CD4-positive, alpha-beta T cell (primary cell): ENCODE measurements around the gene SLC27A5. TPM values are rescaled to one million over a fixed set of nuclear protein-coding genes. Genes with fewer than 3 reads are reported as not detected.

Source experiments
- ATAC-seq: fragments of 200-7000 bp; cut with Tn5 transposase; one replicate; pipeline ENCODE4 v1.10.0; 2022; ENCODE audit warnings: mild to moderate bottlenecking; ENCODE audit not compliant: poor library complexity
- CTCF ChIA-PET: fragments of 350-600 bp; sonication (Branson Sonifier 250); formaldehyde crosslinking; loops from one replicate; lab custom pipeline; 2021; ENCODE audit warnings: antibody characterized with exemption, inconsistent platforms; lab: Charles Lee
- POLR2A ChIA-PET: fragments of 350-600 bp; sonication (Branson Sonifier 250); formaldehyde crosslinking; loops from one replicate; lab custom pipeline; 2021; ENCODE audit warnings: antibody characterized with exemption, inconsistent platforms; lab: Charles Lee
- DNase-seq, 14 experiments: peaks; one replicate each; pipeline ENCODE4 v3.0.0-alpha.2; 2013 to 2020; ENCODE audit warnings: mixed read lengths in 2 of 14
- H3K27ac ChIP-seq, 2 donors: one replicate each; pipeline versions ENCODE4 v1.5.1 to v1.7.0; 2013; ENCODE audit warnings: low read length in 2 of 2, low read depth in 1 of 2, mild to moderate bottlenecking in 1 of 2
- H3K27me3 ChIP-seq, 2 experiments: 1 replicate in 1 of 2; 2 replicates in 1 of 2; pipeline versions ENCODE4 v1.6.1 to v1.7.0; 2013; ENCODE audit warnings: low read length in 2 of 2, control low read depth in 1 of 2, mild to moderate bottlenecking in 1 of 2, moderate library complexity in 1 of 2; ENCODE audit not compliant: insufficient read depth in 2 of 2, control insufficient read depth in 1 of 2
- H3K36me3 ChIP-seq: one replicate; pipeline ENCODE4 v1.6.1; 2013; ENCODE audit warnings: low read length, control low read depth; ENCODE audit not compliant: insufficient read depth
- H3K4me1 ChIP-seq: one replicate; pipeline ENCODE4 v1.6.1; 2013; ENCODE audit warnings: low read length, control low read depth; ENCODE audit not compliant: insufficient read depth
- H3K4me3 ChIP-seq: one replicate; pipeline ENCODE4 v1.5.1; 2013; ENCODE audit warnings: mild to moderate bottlenecking, low read length, moderate library complexity
- H3K9me3 ChIP-seq, 2 experiments: 1 replicate in 1 of 2; 2 replicates in 1 of 2; pipeline versions ENCODE4 v1.6.1 to v1.7.0; 2013; ENCODE audit warnings: low read length in 2 of 2, mild to moderate bottlenecking in 2 of 2, control low read depth in 1 of 2, moderate library complexity in 1 of 2; ENCODE audit not compliant: control insufficient read depth in 1 of 2, insufficient read depth in 1 of 2
- H3K27ac Mint-ChIP-seq: one replicate; pipeline ENCODE4 v1.8.0; 2020; ENCODE audit warnings: mixed read lengths
- H3K27me3 Mint-ChIP-seq: one replicate; pipeline ENCODE4 v1.8.0; 2021; ENCODE audit warnings: mixed read lengths
- H3K36me3 Mint-ChIP-seq: one replicate; pipeline ENCODE4 v1.8.0; 2021; ENCODE audit warnings: low read depth, mixed read lengths
- H3K4me1 Mint-ChIP-seq: one replicate; pipeline ENCODE4 v1.8.0; 2021; ENCODE audit warnings: low read depth, mixed read lengths
- H3K4me3 Mint-ChIP-seq: one replicate; pipeline ENCODE4 v1.8.0; 2020; ENCODE audit warnings: mild to moderate bottlenecking, mixed read lengths
- H3K9me3 Mint-ChIP-seq: one replicate; pipeline ENCODE4 v1.8.0; 2020; ENCODE audit warnings: mixed read lengths
- intact Hi-C, 2 experiments: fragments of 100-400 bp; cut with DNase I in 1 of 2; cut with micrococcal nuclease in 1 of 2; formaldehyde crosslinking; loops; one replicate each; pipeline versions ENCODE4 v1.15.1 to v1.9.0; 2023 to 2025; cut with DNase I, micrococcal nuclease
- polyA plus RNA-seq, 2 donors: library from polyadenylated mRNA; unstranded; fragments of 120-200 nt; gene quantifications; one replicate each; pipeline ENCODE4 v1.2.1, GENCODE V29; 2013
- total RNA-seq, 174 experiments: library from RNA in 2 of 174; stranded (reverse) in 2 of 174; gene quantifications; one replicate each; pipeline ENCODE4 v1.2.3 and lab custom pipeline; 2021 to 2026
- TF ChIP-seq, protein P1 (sequence below): fragments of 200-600 bp; IDR thresholded peaks from one replicate; pipeline ENCODE4 v1.8.0; 2022; ENCODE audit warnings: antibody characterized with exemption, mild to moderate bottlenecking

SLC27A5 gene, protein sequence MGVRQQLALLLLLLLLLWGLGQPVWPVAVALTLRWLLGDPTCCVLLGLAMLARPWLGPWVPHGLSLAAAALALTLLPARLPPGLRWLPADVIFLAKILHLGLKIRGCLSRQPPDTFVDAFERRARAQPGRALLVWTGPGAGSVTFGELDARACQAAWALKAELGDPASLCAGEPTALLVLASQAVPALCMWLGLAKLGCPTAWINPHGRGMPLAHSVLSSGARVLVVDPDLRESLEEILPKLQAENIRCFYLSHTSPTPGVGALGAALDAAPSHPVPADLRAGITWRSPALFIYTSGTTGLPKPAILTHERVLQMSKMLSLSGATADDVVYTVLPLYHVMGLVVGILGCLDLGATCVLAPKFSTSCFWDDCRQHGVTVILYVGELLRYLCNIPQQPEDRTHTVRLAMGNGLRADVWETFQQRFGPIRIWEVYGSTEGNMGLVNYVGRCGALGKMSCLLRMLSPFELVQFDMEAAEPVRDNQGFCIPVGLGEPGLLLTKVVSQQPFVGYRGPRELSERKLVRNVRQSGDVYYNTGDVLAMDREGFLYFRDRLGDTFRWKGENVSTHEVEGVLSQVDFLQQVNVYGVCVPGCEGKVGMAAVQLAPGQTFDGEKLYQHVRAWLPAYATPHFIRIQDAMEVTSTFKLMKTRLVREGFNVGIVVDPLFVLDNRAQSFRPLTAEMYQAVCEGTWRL
- 1 to 10 TPM; 3.5 to 4.8 TPM for total RNA-seq
- 9.0 TPM for polyA plus RNA-seq (2013, experiment 1 of 2)
- polyA plus RNA-seq (2013, experiment 2 of 2): 10.0 TPM
- total RNA-seq (lab: John Stamatoyannopoulos, UW): 1.9 to 16.5 (median 8.0) reads per million in 172 experiments

DNA sequence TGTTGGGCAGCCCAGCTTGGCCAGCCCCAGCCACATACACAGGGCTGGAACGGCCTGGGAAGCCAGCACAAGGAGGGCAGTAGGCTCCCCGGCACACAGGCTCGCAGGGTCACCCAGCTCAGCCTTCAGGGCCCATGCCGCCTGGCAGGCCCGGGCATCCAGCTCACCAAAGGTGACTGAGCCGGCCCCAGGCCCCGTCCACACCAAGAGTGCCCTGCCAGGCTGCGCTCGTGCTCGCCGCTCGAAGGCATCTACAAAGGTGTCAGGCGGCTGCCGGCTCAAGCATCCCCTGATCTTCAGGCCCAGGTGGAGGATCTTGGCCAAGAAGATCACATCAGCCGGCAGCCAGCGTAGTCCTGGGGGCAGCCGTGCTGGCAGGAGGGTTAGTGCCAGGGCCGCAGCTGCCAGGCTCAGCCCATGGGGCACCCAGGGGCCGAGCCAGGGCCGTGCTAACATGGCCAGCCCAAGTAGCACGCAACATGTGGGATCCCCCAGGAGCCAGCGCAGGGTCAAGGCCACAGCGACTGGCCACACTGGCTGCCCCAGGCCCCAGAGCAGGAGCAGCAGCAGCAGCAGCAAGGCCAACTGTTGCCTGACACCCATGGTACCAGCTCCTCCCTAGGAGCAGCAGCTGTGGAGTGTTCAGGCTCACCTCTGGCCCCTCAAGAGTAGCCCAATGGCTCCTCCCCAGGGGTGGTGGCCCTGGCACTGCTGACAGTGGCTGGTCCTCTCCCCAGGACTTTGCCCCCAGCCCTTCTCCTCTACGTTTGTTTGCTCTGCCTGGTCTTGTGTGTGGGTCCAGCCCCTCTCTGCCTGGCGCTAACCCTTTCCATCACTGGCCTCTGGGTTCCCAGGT, at the start of gene SLC27A5:
Gene SLC27A5, minus strand, starts transcription at position 640 of the 856 bp plus-strand sequence. Its CDS starts 37 bp downstream, at position 603.
- ATAC-seq (no peak), DNase-seq (peak in 1 of 14 experiments; percentile 24)
- Mint-ChIP-seq H3K9me3 (peaks cover 3% of the 10 kb centered on the region), H3K36me3 (peaks cover 7% of the 10 kb centered on the region), H3K27ac (no peak within 1 kb of the TSS), H3K4me3 (no peak within 1 kb of the TSS), H3K4me1 (peaks cover 22% of the 10 kb centered on the region), H3K27me3 (no peaks in the 10 kb centered on the region)
- Histone ChIP-seq H3K27ac (no peak within 1 kb of the TSS), H3K4me1 (peaks cover 26% of the 10 kb centered on the region), H3K4me3 (no peak within 1 kb of the TSS), H3K27me3 (no peaks in the 10 kb centered on the region), H3K36me3 (peaks cover 12% of the 10 kb centered on the region), H3K9me3 (peaks cover 0 to 15% of the 10 kb centered on the region in 2 experiments)
- TF ChIP-seq, protein P1, sequence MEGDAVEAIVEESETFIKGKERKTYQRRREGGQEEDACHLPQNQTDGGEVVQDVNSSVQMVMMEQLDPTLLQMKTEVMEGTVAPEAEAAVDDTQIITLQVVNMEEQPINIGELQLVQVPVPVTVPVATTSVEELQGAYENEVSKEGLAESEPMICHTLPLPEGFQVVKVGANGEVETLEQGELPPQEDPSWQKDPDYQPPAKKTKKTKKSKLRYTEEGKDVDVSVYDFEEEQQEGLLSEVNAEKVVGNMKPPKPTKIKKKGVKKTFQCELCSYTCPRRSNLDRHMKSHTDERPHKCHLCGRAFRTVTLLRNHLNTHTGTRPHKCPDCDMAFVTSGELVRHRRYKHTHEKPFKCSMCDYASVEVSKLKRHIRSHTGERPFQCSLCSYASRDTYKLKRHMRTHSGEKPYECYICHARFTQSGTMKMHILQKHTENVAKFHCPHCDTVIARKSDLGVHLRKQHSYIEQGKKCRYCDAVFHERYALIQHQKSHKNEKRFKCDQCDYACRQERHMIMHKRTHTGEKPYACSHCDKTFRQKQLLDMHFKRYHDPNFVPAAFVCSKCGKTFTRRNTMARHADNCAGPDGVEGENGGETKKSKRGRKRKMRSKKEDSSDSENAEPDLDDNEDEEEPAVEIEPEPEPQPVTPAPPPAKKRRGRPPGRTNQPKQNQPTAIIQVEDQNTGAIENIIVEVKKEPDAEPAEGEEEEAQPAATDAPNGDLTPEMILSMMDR: no peak
- CTCF ChIA-PET: interaction anchor here (0.6 kb wide), 1 partner anchor 48 kb away, joined by 4 read pairs; no protein-coding TSS in a partner anchor
- intact Hi-C loops: no loop called here
- POLR2A ChIA-PET: no interaction called here

DNA sequence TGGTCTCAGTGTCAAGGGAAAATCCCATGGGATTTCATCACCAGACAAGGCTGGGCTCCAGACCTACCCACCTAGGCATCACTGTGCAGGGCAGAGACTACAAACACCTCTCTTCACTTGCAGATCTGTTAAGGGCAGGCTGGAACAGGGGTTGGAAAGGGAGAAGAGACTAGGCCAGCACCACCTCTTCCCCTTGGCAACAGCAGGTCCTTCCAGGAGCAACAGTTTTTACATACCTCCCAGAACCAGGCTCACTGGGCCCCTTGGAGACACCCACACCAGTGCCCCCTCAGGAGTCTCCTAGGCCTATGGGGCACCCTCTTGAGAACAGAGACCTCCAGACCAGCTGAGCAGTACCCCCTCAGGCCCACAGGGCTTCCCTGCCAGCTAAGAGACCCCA, 49.1 kb upstream of the SLC27A5 start:
- DNase-seq (peak in 1 of 14 experiments; percentile 14), ATAC-seq (no peak)
- no peaks in the 10 kb centered on the region for H3K9me3 ChIP-seq
- no peak overlapping the region for H3K4me3 ChIP-seq
- no peaks in the 10 kb centered on the region for H3K27me3 Mint-ChIP-seq
- ChIA-PET POLR2A (interaction anchor here (1.0 to 7.0 kb wide), 4 partner anchors 11 to 41 kb away, joined by 3 to 63 read pairs (median 24); partner anchors contain the start of genes MZF1, TRIM28 and ZBTB45), CTCF (interaction anchor here (1.7 to 2.7 kb wide), 2 partner anchors 20 to 41 kb away, joined by 5 to 9 read pairs; partner anchors contain the start of gene ZBTB45)
- H3K36me3 ChIP-seq: peaks cover 14% of the 10 kb centered on the region
- intact Hi-C loops: no loop called here
- H3K27me3 ChIP-seq: no peaks in the 10 kb centered on the region
- H3K9me3 Mint-ChIP-seq: no peaks in the 10 kb centered on the region
- no peak overlapping the region for H3K27ac ChIP-seq
- peaks cover 73% of the 10 kb centered on the region for H3K4me1 ChIP-seq
- H3K36me3 Mint-ChIP-seq: peaks cover 31% of the 10 kb centered on the region
- H3K4me3 Mint-ChIP-seq: peak overlapping the region; percentile 98
- TF ChIP-seq, protein P1: no peak
- H3K4me1 Mint-ChIP-seq: peaks cover 73% of the 10 kb centered on the region
- H3K27ac Mint-ChIP-seq: peak overlapping the region; percentile 96
